ENCODE measurements around the gene MAGI2. TPM values are rescaled to one million over a fixed set of nuclear protein-coding genes. Genes with fewer than 3 reads are reported as not detected.

MAGI2 gene
- total and polyA plus RNA-seq, 2 donors (not counting 3 experiments of a cell fraction or from before 2014, with no cell fraction given) = 0.28 to 6.0 TPM

DNA sequence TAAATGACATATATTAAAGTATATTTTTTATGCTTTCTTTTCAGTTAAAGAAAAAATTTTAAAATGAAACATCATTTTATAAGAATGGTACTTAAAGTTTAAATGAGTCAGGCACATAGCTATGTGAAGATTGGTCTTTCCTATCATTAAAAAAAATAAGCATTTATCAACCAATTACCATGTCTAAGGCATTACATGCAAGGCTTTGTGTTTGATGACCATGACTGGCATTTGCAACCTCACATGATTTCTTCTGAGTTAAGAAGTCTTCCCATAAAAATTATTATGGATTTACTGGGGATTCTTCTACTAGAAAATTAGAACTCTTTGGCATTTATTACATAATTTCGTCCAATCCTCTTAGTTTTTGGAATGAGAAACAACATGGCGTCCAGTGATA, 776.1 kb downstream of the MAGI2 start:
- intact Hi-C loops (cut with micrococcal nuclease) = no loop called here
- ChIA-PET CTCF (no interaction called here), POLR2A (no interaction called here)
- Histone ChIP-seq H4K20me1 (replicated peaks; ENCODE audit: control insufficient read depth, extremely low read depth, insufficient read depth, low read length) (no peaks in the 10 kb centered on the region), H3K9ac (replicated peaks; ENCODE audit: extremely low read depth, insufficient read depth, low read length) (no peak overlapping the region), H3K4me1 (ENCODE audit: control insufficient read depth, extremely low read depth, insufficient read depth, low read length) (no peaks in the 10 kb centered on the region), H3K4me2 (ENCODE audit: insufficient read depth, low read length) (no peak overlapping the region), H3K27ac (ENCODE audit: insufficient read depth, low read depth, low read length) (no peak overlapping the region), H2AFZ (ENCODE audit: low read depth, low read length) (no peak overlapping the region), H3K9me1 (replicated peaks; ENCODE audit: control insufficient read depth, extremely low read depth, insufficient read depth, low read length) (no peaks in the 10 kb centered on the region), H3K9me3 (replicated peaks; ENCODE audit: control insufficient read depth, insufficient read depth, low read length) (no peaks in the 10 kb centered on the region), H3K4me3 (replicated peaks in 1 of 3; ENCODE audit: insufficient read depth in 1 of 3, low read depth in 1 of 3, low read length in 3 of 3) (no peak overlapping the region), H3K79me2 (ENCODE audit: control insufficient read depth, insufficient read depth, low read length) (no peaks in the 10 kb centered on the region), H3K27me3 (ENCODE audit: control insufficient read depth in 2 of 2, insufficient read depth in 2 of 2, low read length in 2 of 2) (no peaks in the 10 kb centered on the region), H3K36me3 (ENCODE audit: control insufficient read depth in 2 of 2, extremely low read depth in 1 of 2, insufficient read depth in 2 of 2, low read length in 2 of 2) (no peaks in the 10 kb centered on the region)
- TF ChIP-seq EZH2 (IDR thresholded peaks at IDR 0.05; ENCODE audit: borderline replicate concordance, low read depth, low read length, severe bottlenecking) (no peak), POLR2A (IDR thresholded peaks at IDR 0.05; ENCODE audit: low read depth, low read length) (no peak), MYC (IDR thresholded peaks at IDR 0.05; ENCODE audit: low read depth, low read length) (no peak), POLR2AphosphoS5 (IDR thresholded peaks at IDR 0.05; ENCODE audit: insufficient read depth, low read depth, low read length) (no peak), JUN (IDR thresholded peaks at IDR 0.05; ENCODE audit: borderline replicate concordance, insufficient read depth, insufficient read length, low read depth) (no peak), GATA2 (IDR thresholded peaks at IDR 0.05; ENCODE audit: insufficient read depth, insufficient read length, low read depth, low read length) (no peak), FOS (IDR thresholded peaks at IDR 0.05; ENCODE audit: borderline replicate concordance, insufficient read depth, low read length) (no peak)
- TF ChIP-seq, protein P1, sequence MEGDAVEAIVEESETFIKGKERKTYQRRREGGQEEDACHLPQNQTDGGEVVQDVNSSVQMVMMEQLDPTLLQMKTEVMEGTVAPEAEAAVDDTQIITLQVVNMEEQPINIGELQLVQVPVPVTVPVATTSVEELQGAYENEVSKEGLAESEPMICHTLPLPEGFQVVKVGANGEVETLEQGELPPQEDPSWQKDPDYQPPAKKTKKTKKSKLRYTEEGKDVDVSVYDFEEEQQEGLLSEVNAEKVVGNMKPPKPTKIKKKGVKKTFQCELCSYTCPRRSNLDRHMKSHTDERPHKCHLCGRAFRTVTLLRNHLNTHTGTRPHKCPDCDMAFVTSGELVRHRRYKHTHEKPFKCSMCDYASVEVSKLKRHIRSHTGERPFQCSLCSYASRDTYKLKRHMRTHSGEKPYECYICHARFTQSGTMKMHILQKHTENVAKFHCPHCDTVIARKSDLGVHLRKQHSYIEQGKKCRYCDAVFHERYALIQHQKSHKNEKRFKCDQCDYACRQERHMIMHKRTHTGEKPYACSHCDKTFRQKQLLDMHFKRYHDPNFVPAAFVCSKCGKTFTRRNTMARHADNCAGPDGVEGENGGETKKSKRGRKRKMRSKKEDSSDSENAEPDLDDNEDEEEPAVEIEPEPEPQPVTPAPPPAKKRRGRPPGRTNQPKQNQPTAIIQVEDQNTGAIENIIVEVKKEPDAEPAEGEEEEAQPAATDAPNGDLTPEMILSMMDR (IDR thresholded peaks at IDR 0.05; ENCODE audit: extremely low read depth in 1 of 2, insufficient read depth in 1 of 2, low read depth in 1 of 2, low read length in 2 of 2) = no peak
- TF ChIP-seq, protein P2, sequence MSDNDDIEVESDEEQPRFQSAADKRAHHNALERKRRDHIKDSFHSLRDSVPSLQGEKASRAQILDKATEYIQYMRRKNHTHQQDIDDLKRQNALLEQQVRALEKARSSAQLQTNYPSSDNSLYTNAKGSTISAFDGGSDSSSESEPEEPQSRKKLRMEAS (IDR thresholded peaks at IDR 0.05; ENCODE audit: insufficient read depth, insufficient read length) = no peak
- no peak for FAIRE-seq
- dilution Hi-C loops (cut with MboI; ENCODE audit: extremely low pct_ligation_motif_present, low sequenced_read_pairs) = no loop called here
- no peak for DNase-seq (ENCODE audit: low read depth, low spot score)
- BruUV-seq (replicated peaks) = no TSS peak
